Panc1 (cell line): ENCODE data around the gene MAN2A2. TPM values are rescaled to one million over a fixed set of nuclear protein-coding genes. Genes with fewer than 3 reads are reported as not detected.

Experiments
- ATAC-seq: fragments of 200-7000 bp; cut with Tn5 transposase; 2 replicates; pipeline ENCODE4 v1.9.1; 2020; ENCODE audit warnings: mild to moderate bottlenecking, moderate library complexity
- BruUV-seq: library from RNA; stranded (reverse); fragments of 400-500 nt; replicated peaks from 2 replicates; lab custom pipeline; 2021; lab: Mats Ljungman, UMichigan
- CTCF ChIA-PET: fragments of 300-600 bp; sonication (Branson Sonifier 250); formaldehyde crosslinking; loops from one replicate; lab custom pipeline; 2022; ENCODE audit warnings: antibody characterized with exemption; lab: Charles Lee
- POLR2A ChIA-PET: fragments of 300-600 bp; sonication (Branson Sonifier 250); formaldehyde crosslinking; loops from one replicate; lab custom pipeline; 2022; ENCODE audit warnings: antibody characterized with exemption; lab: Charles Lee
- DNase-seq: peaks from one replicate; pipeline ENCODE4 v3.0.0-alpha.2; 2010; ENCODE audit warnings: low read depth, low spot score
- H3K27ac ChIP-seq: 2 replicates; pipeline ENCODE4 v1.5.1; 2011; ENCODE audit warnings: mild to moderate bottlenecking, low read length, inconsistent platforms
- H3K27me3 ChIP-seq: fragments of 200-500 bp; sonication (Bioruptor generic); 2 replicates; pipeline ENCODE4 v1.6.0; 2014; ENCODE audit warnings: low read length, inconsistent platforms; ENCODE audit not compliant: control insufficient read depth, insufficient read depth
- H3K36me3 ChIP-seq: fragments of 200-500 bp; sonication (Bioruptor generic); 2 replicates; pipeline ENCODE4 v1.5.1; 2014; ENCODE audit warnings: inconsistent platforms, mild to moderate bottlenecking, low read length, moderate library complexity; ENCODE audit not compliant: control insufficient read depth, insufficient read depth
- H3K4me1 ChIP-seq: 2 replicates; pipeline ENCODE4 v1.5.1; 2011; ENCODE audit warnings: inconsistent platforms, mild to moderate bottlenecking, low read length, moderate library complexity; ENCODE audit not compliant: control insufficient read depth, insufficient read depth
- H3K4me3 ChIP-seq, 2 experiments: 2 replicates each; pipeline ENCODE4 v1.5.1; 2011 to 2012; ENCODE audit warnings: low read depth in 2 of 2, low read length in 2 of 2, mild to moderate bottlenecking in 2 of 2, inconsistent platforms in 1 of 2, moderate library complexity in 1 of 2
- H3K9me3 ChIP-seq: fragments of 200-500 bp; sonication (Bioruptor generic); 2 replicates; pipeline ENCODE4 v1.5.1; 2014; ENCODE audit warnings: low read depth, mild to moderate bottlenecking, inconsistent platforms, low read length, moderate library complexity; ENCODE audit not compliant: control insufficient read depth, insufficient read depth
- CTCF ChIP-seq: fragments of 450-650 bp; IDR thresholded peaks from 2 replicates; pipeline ENCODE4 v1.5.1; 2017; ENCODE audit warnings: mild to moderate bottlenecking
- POLR2AphosphoS5 ChIP-seq: IDR thresholded peaks from 2 replicates; pipeline ENCODE4 v1.6.1; 2012; ENCODE audit warnings: mild to moderate bottlenecking, low read depth, low read length, moderate library complexity
- REST ChIP-seq, 2 experiments: IDR thresholded peaks; 2 replicates each; pipeline ENCODE4 v1.6.1; 2011 to 2012; ENCODE audit warnings: low read depth in 2 of 2, control low read depth in 1 of 2, low read length in 1 of 2, mild to moderate bottlenecking in 1 of 2, moderate library complexity in 1 of 2; ENCODE audit not compliant: insufficient read depth in 1 of 2
- SIN3A ChIP-seq: IDR thresholded peaks from 2 replicates; pipeline ENCODE4 v1.6.1; 2012; ENCODE audit warnings: low read depth, mild to moderate bottlenecking, low read length, moderate library complexity, borderline replicate concordance; ENCODE audit not compliant: insufficient read depth
- TCF7L2 ChIP-seq: IDR thresholded peaks from 2 replicates; pipeline ENCODE4 v1.6.1; 2011; ENCODE audit warnings: mild to moderate bottlenecking, low read depth, low read length, inconsistent platforms
- in situ Hi-C: cut with HindIII; loops from 2 replicates; pipeline ENCODE4 v1.10.0; 2016; ENCODE audit warnings: low sequenced_read_pairs, low pct_unique_long_range_greater_than_20kb
- intact Hi-C: fragments of 100-400 bp; cut with micrococcal nuclease; formaldehyde crosslinking; loops from one replicate; pipeline ENCODE4 v1.10.0; 2022; ENCODE audit not compliant: unreplicated experiment
- total RNA-seq: library from RNA; stranded (reverse); gene quantifications from one replicate; pipeline ENCODE4 v1.2.1, GENCODE V29; 2021; ENCODE audit not compliant: unreplicated experiment

The MAN2A2 gene
- total RNA-seq, 1 experiment from 2014 or later: 77.2 TPM

- BruUV-seq: no TSS peak
- no peak for ATAC-seq
- H3K9me3 ChIP-seq: no peaks in the 10 kb centered on the region
Observed at GRCh38 chr15:90887037-90887481, 16.0 kb upstream of the MAN2A2 start.

GRCh38 chr15:90889313-90889730, 13.8 kb upstream of the MAN2A2 start:
- POLR2A ChIA-PET: interaction anchor here (0.5 kb wide), 1 partner anchor 40 kb away, joined by 3 read pairs; no protein-coding TSS in a partner anchor
- ATAC-seq (no peak), DNase-seq (no peak)
- H3K9me3 ChIP-seq: no peaks in the 10 kb centered on the region
- H3K36me3 ChIP-seq: no peaks in the 10 kb centered on the region; the same call in 1 of the 2 replicates
- no peaks in the 10 kb centered on the region for H3K27me3 ChIP-seq
- H3K4me3 ChIP-seq: no peak overlapping the region
- no TSS peak for BruUV-seq
- no peaks in the 10 kb centered on the region for H3K4me1 ChIP-seq
- CTCF ChIA-PET: interaction anchor here (0.6 kb wide), 2 partner anchors 71 to 288 kb away, joined by 3 read pairs; no protein-coding TSS in a partner anchor
- intact Hi-C loops: no loop called here
- H3K27ac ChIP-seq: no peak overlapping the region
- in situ Hi-C loops: no loop called here
- TF ChIP-seq CTCF (no peak), POLR2AphosphoS5 (no peak), SIN3A (no peak), REST (IDR thresholded peaks at IDR 0.05; ENCODE audit: insufficient read depth in 1 of 2, low read depth in 2 of 2, low read length in 1 of 2) (no peak), TCF7L2 (no peak)

More at GRCh38 chr15:90887037-90887481, 16.0 kb upstream of the MAN2A2 start:
- no peaks in the 10 kb centered on the region for H3K4me1 ChIP-seq
- no peak overlapping the region for H3K27ac ChIP-seq
- in situ Hi-C loops (no loop called here), intact Hi-C loops (no loop called here)
- no peak overlapping the region for H3K4me3 ChIP-seq
- H3K27me3 ChIP-seq: no peaks in the 10 kb centered on the region
- ChIA-PET CTCF (interaction anchor here (1.6 kb wide), 1 partner anchor 239 kb away, joined by 8 read pairs; no protein-coding TSS in a partner anchor), POLR2A (interaction anchor here (0.6 kb wide), 1 partner anchor 43 kb away, joined by 4 read pairs; no protein-coding TSS in a partner anchor)
- no peak for DNase-seq
- no peak for TF ChIP-seq REST (IDR thresholded peaks at IDR 0.05; ENCODE audit: insufficient read depth in 1 of 2, low read depth in 2 of 2, low read length in 1 of 2)
- TF ChIP-seq TCF7L2: no peak
- no peak for TF ChIP-seq SIN3A
- no peak for TF ChIP-seq POLR2AphosphoS5
- no peak for TF ChIP-seq CTCF
- H3K36me3 ChIP-seq: no peaks in the 10 kb centered on the region
